SK-N-SH treated with all-trans-retinoic acid at 6 μM for 48 hours (cell line): ENCODE results near the gene OXCT2.

Source experiments
- ATAC-seq: fragments of 200-7000 bp; cut with Tn5 transposase; 3 replicates; pipeline ENCODE4 v1.9.1; 2020; ENCODE audit warnings: mild to moderate bottlenecking, moderate library complexity
- ARNTL ChIP-seq: fragments of 450-650 bp; formaldehyde crosslinking; IDR thresholded peaks from 2 replicates; pipeline ENCODE4 v1.5.0; 2020; ENCODE audit warnings: low read depth, mild to moderate bottlenecking, moderate library complexity, borderline replicate concordance
- BACH2 ChIP-seq: fragments of 250-450 bp; sonication (Bioruptor Pico); IDR thresholded peaks from 2 replicates; pipeline ENCODE4 v1.9.0; 2021; ENCODE audit warnings: mild to moderate bottlenecking, borderline replicate concordance
- CREB5 ChIP-seq: fragments of 250-450 bp; sonication (Bioruptor Pico); IDR thresholded peaks from 2 replicates; pipeline ENCODE4 v1.5.1; 2020; ENCODE audit warnings: low read depth, mild to moderate bottlenecking, moderate library complexity
- CSDC2 ChIP-seq: fragments of 250-450 bp; sonication (Bioruptor Pico); IDR thresholded peaks from 2 replicates; pipeline ENCODE4 v1.5.0; 2020; ENCODE audit warnings: mild to moderate bottlenecking, moderate library complexity
- CSRNP3 ChIP-seq: fragments of 250-450 bp; sonication (Bioruptor Pico); IDR thresholded peaks from 2 replicates; pipeline ENCODE4 v1.5.1; 2021; ENCODE audit warnings: mild to moderate bottlenecking, moderate library complexity
- ESRRG ChIP-seq: fragments of 250-450 bp; sonication (Bioruptor Pico); IDR thresholded peaks from 2 replicates; pipeline ENCODE4 v1.6.1; 2021; ENCODE audit warnings: mild to moderate bottlenecking
- GLIS3 ChIP-seq: fragments of 250-450 bp; sonication (Bioruptor Pico); IDR thresholded peaks from 2 replicates; pipeline ENCODE4 v1.5.0; 2020; ENCODE audit warnings: mild to moderate bottlenecking, moderate library complexity
- ISL1 ChIP-seq: fragments of 250-450 bp; sonication (Bioruptor Pico); IDR thresholded peaks from 2 replicates; pipeline ENCODE4 v2.1.2; 2022; ENCODE audit warnings: mild to moderate bottlenecking, moderate library complexity
- OSR1 ChIP-seq: fragments of 250-450 bp; sonication (Bioruptor Pico); IDR thresholded peaks from 2 replicates; pipeline ENCODE4 v1.8.0; 2022; ENCODE audit warnings: moderate library complexity, mild to moderate bottlenecking, inconsistent platforms
- PATZ1 ChIP-seq: fragments of 250-450 bp; sonication (Bioruptor Pico); IDR thresholded peaks from 2 replicates; pipeline ENCODE4 v1.8.0; 2020; ENCODE audit warnings: mild to moderate bottlenecking, moderate library complexity, borderline replicate concordance
- PPARA ChIP-seq: fragments of 250-450 bp; sonication (Bioruptor Pico); IDR thresholded peaks from 2 replicates; pipeline ENCODE4 v1.5.0; 2020; ENCODE audit warnings: mild to moderate bottlenecking, borderline replicate concordance
- RARB ChIP-seq: fragments of 250-450 bp; sonication (Bioruptor Pico); IDR thresholded peaks from 2 replicates; pipeline ENCODE4 v1.8.0; 2021; ENCODE audit warnings: mild to moderate bottlenecking, moderate library complexity
- SNAI2 ChIP-seq: fragments of 250-450 bp; sonication (Bioruptor Pico); IDR thresholded peaks from 2 replicates; pipeline ENCODE4 v1.5.0; 2020; ENCODE audit warnings: mild to moderate bottlenecking, moderate library complexity
- TCF4 ChIP-seq: fragments of 250-450 bp; sonication (Bioruptor Pico); IDR thresholded peaks from 2 replicates; pipeline ENCODE4 v1.8.0; 2021; ENCODE audit warnings: mild to moderate bottlenecking, moderate library complexity, borderline replicate concordance
- TOX ChIP-seq: fragments of 250-450 bp; sonication (Bioruptor Pico); IDR thresholded peaks from 2 replicates; pipeline ENCODE4 v1.8.0; 2021; ENCODE audit warnings: mild to moderate bottlenecking, moderate library complexity, borderline replicate concordance
- TSHZ2 ChIP-seq: fragments of 250-450 bp; sonication (Bioruptor Pico); IDR thresholded peaks from 2 replicates; pipeline ENCODE4 v1.5.0; 2020; ENCODE audit warnings: mild to moderate bottlenecking, moderate library complexity
- ZC3H10 ChIP-seq: fragments of 250-450 bp; sonication (Bioruptor Pico); IDR thresholded peaks from 2 replicates; pipeline ENCODE4 v1.5.1; 2021; ENCODE audit warnings: mild to moderate bottlenecking, moderate library complexity
- ZFP3 ChIP-seq: fragments of 250-450 bp; sonication (Bioruptor Pico); IDR thresholded peaks from 2 replicates; pipeline ENCODE4 v1.5.0; 2020; ENCODE audit warnings: mild to moderate bottlenecking, moderate library complexity
- ZFP30 ChIP-seq: fragments of 450-650 bp; formaldehyde crosslinking; IDR thresholded peaks from 2 replicates; pipeline ENCODE4 v1.5.0; 2022; ENCODE audit warnings: mild to moderate bottlenecking, moderate library complexity
- ZNF565 ChIP-seq: fragments of 450-650 bp; formaldehyde crosslinking; conservative IDR thresholded peaks from 2 replicates; pipeline ENCODE4 v1.5.0; 2020; ENCODE audit warnings: low read depth, mild to moderate bottlenecking, moderate library complexity
- ZNF70 ChIP-seq: fragments of 450-650 bp; formaldehyde crosslinking; IDR thresholded peaks from 2 replicates; pipeline ENCODE4 v1.5.0; 2020; ENCODE audit warnings: mild to moderate bottlenecking, moderate library complexity
- ZNF8 ChIP-seq: fragments of 450-650 bp; formaldehyde crosslinking; IDR thresholded peaks from 2 replicates; pipeline ENCODE4 v1.5.0; 2020; ENCODE audit warnings: mild to moderate bottlenecking, moderate library complexity

The OXCT2 gene

GRCh38 chr1:39753132-39754025, 17.8 kb downstream of the OXCT2 start:
- TF ChIP-seq TSHZ2 = no peak
- no peak for TF ChIP-seq BACH2 (CRISPR knock-in tag)
- no peak for TF ChIP-seq ZNF70
- no peak for TF ChIP-seq TCF4 (CRISPR knock-in tag)
- TF ChIP-seq ESRRG (CRISPR knock-in tag) = no peak
- no peak for TF ChIP-seq ARNTL (CRISPR knock-in tag)
- no peak for TF ChIP-seq ISL1 (CRISPR knock-in tag)
- TF ChIP-seq GLIS3 = no peak
- TF ChIP-seq ZFP30 (CRISPR knock-in tag) = no peak
- no peak for TF ChIP-seq ZNF565 (CRISPR knock-in tag)
- TF ChIP-seq PPARA (CRISPR knock-in tag) = no peak
- no peak for TF ChIP-seq TOX (CRISPR knock-in tag)
- TF ChIP-seq SNAI2 (CRISPR knock-in tag) = no peak
- no peak for TF ChIP-seq ZNF8 (CRISPR knock-in tag)
- no peak for TF ChIP-seq ZC3H10 (CRISPR knock-in tag)
- no peak for TF ChIP-seq PATZ1 (CRISPR knock-in tag)
- no peak for TF ChIP-seq RARB (CRISPR knock-in tag)
- no peak for TF ChIP-seq OSR1
- TF ChIP-seq CSDC2 (CRISPR knock-in tag) = no peak
- no peak for ATAC-seq

GRCh38 chr1:39752703-39753102, 18.4 kb downstream of the OXCT2 start:
- TF ChIP-seq SNAI2 (CRISPR knock-in tag) (no peak), CREB5 (no peak), ZNF565 (CRISPR knock-in tag) (no peak), ESRRG (CRISPR knock-in tag) (no peak)
- TF ChIP-seq, all 23 proteins: peak for 0
- ATAC-seq = no peak

GRCh38 chr1:39751595-39751994, 19.6 kb downstream of the OXCT2 start:
- TF ChIP-seq PPARA (CRISPR knock-in tag) (no peak), OSR1 (no peak), CSRNP3 (CRISPR knock-in tag) (no peak), ZNF70 (no peak), ZC3H10 (CRISPR knock-in tag) (no peak), CREB5 (no peak), BACH2 (CRISPR knock-in tag) (no peak), ZNF8 (CRISPR knock-in tag) (no peak), ZNF565 (CRISPR knock-in tag) (no peak), CSDC2 (CRISPR knock-in tag) (no peak), ZFP30 (CRISPR knock-in tag) (no peak), RARB (CRISPR knock-in tag) (no peak), TOX (CRISPR knock-in tag) (no peak), GLIS3 (no peak), ZFP3 (CRISPR knock-in tag) (no peak), TSHZ2 (no peak)
- no peak for ATAC-seq
